NCI-H1930 (cell line): ENCODE results near the gene MATCAP1.

Experiments
- DNase-seq, 2 experiments: peaks; one replicate each; lab custom pipeline; 2025; lab: John Stamatoyannopoulos, UW

The MATCAP1 gene

GRCh38 chr16:67156143-67156844, 27.5 kb downstream of the MATCAP1 start:
- DNase-seq = no peak

GRCh38 chr16:67155295-67156142, 28.2 kb downstream of the MATCAP1 start:
- peak in 1 of 2 experiments; percentile 67 for DNase-seq

- no peak for DNase-seq
Observed at GRCh38 chr16:67154578-67155294, 29.0 kb downstream of the MATCAP1 start.

GRCh38 chr16:67151431-67152097, 32.2 kb downstream of the MATCAP1 start:
- DNase-seq = no peak

- DNase-seq = no peak
Observed at GRCh38 chr16:67150833-67151396, 32.8 kb downstream of the MATCAP1 start, which contains the start of gene B3GNT9. B3GNT9 (minus strand) TSS chr16:67150998; CDS start chr16:67150485, 513 bp downstream.

GRCh38 chr16:67150047-67150832, 33.5 kb downstream of the MATCAP1 start:
- DNase-seq = no peak

- DNase-seq = no peak
Observed at GRCh38 chr16:67149276-67150046, 34.3 kb downstream of the MATCAP1 start.

- DNase-seq = no peak
Observed at GRCh38 chr16:67148656-67149275, 35.0 kb downstream of the MATCAP1 start.

GRCh38 chr16:67148221-67148620, 35.5 kb downstream of the MATCAP1 start:
- DNase-seq = no peak

- DNase-seq = no peak
Observed at GRCh38 chr16:67147437-67148140, 36.2 kb downstream of the MATCAP1 start.

- no peak for DNase-seq
Observed at GRCh38 chr16:67146523-67147357, 37.0 kb downstream of the MATCAP1 start.

GRCh38 chr16:67145746-67146145, 38.0 kb downstream of the MATCAP1 start:
- no peak for DNase-seq

- no peak for DNase-seq
Observed at GRCh38 chr16:67144943-67145342, 38.8 kb downstream of the MATCAP1 start.

GRCh38 chr16:67142342-67142741, 41.4 kb downstream of the MATCAP1 start:
- no peak for DNase-seq

- no peak for DNase-seq
Observed at GRCh38 chr16:67141391-67141790, 42.4 kb downstream of the MATCAP1 start.

GRCh38 chr16:67137605-67138004, 46.2 kb downstream of the MATCAP1 start:
- DNase-seq = no peak

- DNase-seq = no peak
Observed at GRCh38 chr16:67129422-67129821, 54.3 kb downstream of the MATCAP1 start.

GRCh38 chr16:67128887-67129286, 54.9 kb downstream of the MATCAP1 start:
- no peak for DNase-seq
